Thyroid gland (tissue), 4 donors: ENCODE data around the gene HAND2.

ENCODE experiments used
- POLR2A ChIP-seq, 2 donors: fragments of 450-650 bp; IDR thresholded peaks; one replicate each; pipeline ENCODE4 v1.6.1; 2017; ENCODE audit warnings: antibody characterized with exemption in 2 of 2, mild to moderate bottlenecking in 2 of 2, moderate library complexity in 1 of 2
- TF ChIP-seq, protein P1 (sequence below), 6 experiments: fragments of 200-600 bp in 3 of 6; fragments of 450-650 bp in 3 of 6; sonication (generic) in 3 of 6; IDR thresholded peaks; one replicate each; pipeline ENCODE4 v1.5.1; 2016 to 2019; ENCODE audit warnings: antibody characterized with exemption in 6 of 6, mild to moderate bottlenecking in 2 of 6, inconsistent platforms in 1 of 6, moderate library complexity in 1 of 6

DNA sequence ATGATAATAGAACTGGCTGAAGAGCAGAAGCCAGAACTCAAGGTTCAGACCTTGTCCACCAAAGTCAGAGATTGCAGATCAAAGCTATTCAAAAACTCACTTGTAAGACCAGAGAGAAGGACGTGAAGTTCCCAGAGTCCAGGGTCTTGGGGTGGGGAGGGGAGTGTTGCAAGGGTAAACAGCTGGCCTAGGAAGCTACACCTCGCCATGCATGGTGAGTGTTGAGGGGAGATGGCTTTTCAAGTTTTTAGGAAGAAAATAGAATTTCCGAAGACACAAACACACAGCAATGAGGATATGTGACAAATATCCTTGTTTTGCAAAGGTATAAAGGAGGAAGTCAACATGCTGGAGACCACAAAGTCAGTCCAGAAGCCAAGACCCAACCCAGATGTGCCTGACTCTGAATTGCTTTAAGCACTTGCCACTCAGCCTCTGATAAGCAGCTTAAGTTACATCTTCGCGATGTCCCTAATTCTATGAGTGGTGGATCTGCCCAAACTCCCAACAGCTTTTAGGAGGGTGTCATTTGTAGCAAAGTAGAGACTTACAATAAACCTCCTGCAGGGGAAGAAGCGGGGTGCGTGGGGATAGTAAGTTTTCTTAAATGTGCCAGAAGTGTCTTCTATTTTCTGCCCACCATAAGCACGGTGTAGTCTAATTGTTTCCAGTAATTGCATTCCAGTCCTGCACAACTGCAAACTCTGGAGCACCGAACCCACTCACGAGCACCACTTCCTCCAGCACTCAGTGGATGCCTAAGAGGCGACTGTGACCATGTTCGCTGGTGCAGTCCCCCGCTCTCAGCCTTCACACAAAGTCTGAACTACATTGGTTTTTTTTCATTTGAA lies 26.5 kb downstream of the HAND2 start:
- TF ChIP-seq, protein P1, sequence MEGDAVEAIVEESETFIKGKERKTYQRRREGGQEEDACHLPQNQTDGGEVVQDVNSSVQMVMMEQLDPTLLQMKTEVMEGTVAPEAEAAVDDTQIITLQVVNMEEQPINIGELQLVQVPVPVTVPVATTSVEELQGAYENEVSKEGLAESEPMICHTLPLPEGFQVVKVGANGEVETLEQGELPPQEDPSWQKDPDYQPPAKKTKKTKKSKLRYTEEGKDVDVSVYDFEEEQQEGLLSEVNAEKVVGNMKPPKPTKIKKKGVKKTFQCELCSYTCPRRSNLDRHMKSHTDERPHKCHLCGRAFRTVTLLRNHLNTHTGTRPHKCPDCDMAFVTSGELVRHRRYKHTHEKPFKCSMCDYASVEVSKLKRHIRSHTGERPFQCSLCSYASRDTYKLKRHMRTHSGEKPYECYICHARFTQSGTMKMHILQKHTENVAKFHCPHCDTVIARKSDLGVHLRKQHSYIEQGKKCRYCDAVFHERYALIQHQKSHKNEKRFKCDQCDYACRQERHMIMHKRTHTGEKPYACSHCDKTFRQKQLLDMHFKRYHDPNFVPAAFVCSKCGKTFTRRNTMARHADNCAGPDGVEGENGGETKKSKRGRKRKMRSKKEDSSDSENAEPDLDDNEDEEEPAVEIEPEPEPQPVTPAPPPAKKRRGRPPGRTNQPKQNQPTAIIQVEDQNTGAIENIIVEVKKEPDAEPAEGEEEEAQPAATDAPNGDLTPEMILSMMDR (IDR thresholded peaks at IDR 0.05): no peak
- no peak for TF ChIP-seq POLR2A (IDR thresholded peaks at IDR 0.05)
